ENCODE data around the gene TTC21B.

DNA sequence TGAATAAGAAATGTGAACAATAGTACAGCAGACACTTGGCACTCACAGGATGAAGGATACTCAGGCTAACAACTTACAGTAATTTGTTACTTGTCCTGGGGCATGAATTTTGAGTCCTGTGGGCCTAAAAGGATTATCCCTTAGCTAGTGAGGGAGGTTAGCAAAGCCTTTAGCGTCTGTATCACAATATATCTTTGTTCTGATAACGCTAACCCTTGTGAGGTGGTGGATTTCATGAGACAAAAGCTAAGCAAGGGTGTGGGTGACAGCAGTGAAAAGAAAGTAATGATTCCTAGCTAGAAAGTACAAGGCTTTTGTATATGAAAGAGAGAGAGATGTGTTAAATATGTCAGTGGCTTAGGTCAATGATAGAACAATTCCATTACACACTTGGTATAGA is 46.8 kb upstream of the TTC21B start:
- TF ChIP-seq EP300 (IDR thresholded peaks at IDR 0.05) (no peak), POLR2A (IDR thresholded peaks at IDR 0.05; ENCODE audit: low read depth) (no peak)
- TF ChIP-seq, protein P1, sequence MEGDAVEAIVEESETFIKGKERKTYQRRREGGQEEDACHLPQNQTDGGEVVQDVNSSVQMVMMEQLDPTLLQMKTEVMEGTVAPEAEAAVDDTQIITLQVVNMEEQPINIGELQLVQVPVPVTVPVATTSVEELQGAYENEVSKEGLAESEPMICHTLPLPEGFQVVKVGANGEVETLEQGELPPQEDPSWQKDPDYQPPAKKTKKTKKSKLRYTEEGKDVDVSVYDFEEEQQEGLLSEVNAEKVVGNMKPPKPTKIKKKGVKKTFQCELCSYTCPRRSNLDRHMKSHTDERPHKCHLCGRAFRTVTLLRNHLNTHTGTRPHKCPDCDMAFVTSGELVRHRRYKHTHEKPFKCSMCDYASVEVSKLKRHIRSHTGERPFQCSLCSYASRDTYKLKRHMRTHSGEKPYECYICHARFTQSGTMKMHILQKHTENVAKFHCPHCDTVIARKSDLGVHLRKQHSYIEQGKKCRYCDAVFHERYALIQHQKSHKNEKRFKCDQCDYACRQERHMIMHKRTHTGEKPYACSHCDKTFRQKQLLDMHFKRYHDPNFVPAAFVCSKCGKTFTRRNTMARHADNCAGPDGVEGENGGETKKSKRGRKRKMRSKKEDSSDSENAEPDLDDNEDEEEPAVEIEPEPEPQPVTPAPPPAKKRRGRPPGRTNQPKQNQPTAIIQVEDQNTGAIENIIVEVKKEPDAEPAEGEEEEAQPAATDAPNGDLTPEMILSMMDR (IDR thresholded peaks at IDR 0.05) = no peak
